Measurements from ENCODE around the gene ZNF451. TPM values are rescaled to one million over a fixed set of nuclear protein-coding genes. Genes with fewer than 3 reads are reported as not detected.

ZNF451 gene
- total RNA-seq, 2 donors from 2014 or later = 32.3 to 68.6 TPM

DNA sequence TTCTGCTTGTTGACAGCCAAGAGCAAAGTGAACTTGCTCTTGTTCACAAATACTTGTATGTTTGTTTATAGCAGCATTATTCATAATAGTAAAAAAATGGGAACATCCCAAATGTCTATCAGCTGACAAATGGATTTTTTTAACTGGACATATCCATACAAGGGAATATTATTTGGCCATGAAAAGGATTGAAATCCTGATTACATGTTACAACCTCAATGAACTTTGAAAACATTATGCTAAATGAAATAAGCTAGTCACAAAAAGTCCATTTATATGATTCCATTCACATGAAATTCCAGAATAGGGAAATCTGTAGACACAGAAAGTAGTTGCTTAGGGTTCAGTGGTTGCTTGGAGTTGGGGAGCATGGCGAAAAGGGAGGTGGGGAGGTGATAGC lies 53.7 kb downstream of the ZNF451 start:
- H3K36me3 ChIP-seq = no peaks in the 10 kb centered on the region
- no peaks in the 10 kb centered on the region for H3K9me3 ChIP-seq
- no peak overlapping the region for H3K4me3 ChIP-seq
- no peaks in the 10 kb centered on the region for H3K4me1 ChIP-seq (replicated peaks)
- no peaks in the 10 kb centered on the region for H3K27me3 ChIP-seq (replicated peaks; ENCODE audit: insufficient read depth)
- H3K27ac ChIP-seq = no peak overlapping the region
- TF ChIP-seq, protein P1, sequence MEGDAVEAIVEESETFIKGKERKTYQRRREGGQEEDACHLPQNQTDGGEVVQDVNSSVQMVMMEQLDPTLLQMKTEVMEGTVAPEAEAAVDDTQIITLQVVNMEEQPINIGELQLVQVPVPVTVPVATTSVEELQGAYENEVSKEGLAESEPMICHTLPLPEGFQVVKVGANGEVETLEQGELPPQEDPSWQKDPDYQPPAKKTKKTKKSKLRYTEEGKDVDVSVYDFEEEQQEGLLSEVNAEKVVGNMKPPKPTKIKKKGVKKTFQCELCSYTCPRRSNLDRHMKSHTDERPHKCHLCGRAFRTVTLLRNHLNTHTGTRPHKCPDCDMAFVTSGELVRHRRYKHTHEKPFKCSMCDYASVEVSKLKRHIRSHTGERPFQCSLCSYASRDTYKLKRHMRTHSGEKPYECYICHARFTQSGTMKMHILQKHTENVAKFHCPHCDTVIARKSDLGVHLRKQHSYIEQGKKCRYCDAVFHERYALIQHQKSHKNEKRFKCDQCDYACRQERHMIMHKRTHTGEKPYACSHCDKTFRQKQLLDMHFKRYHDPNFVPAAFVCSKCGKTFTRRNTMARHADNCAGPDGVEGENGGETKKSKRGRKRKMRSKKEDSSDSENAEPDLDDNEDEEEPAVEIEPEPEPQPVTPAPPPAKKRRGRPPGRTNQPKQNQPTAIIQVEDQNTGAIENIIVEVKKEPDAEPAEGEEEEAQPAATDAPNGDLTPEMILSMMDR (IDR thresholded peaks at IDR 0.05) = no peak
- TF ChIP-seq POLR2A (IDR thresholded peaks at IDR 0.05) (no peak), POLR2AphosphoS5 (IDR thresholded peaks at IDR 0.05) (no peak)
- WGBS = 95% methylated on average over 1 of the region's 1 CpG
- intact Hi-C loops (cut with DNase I) = no loop called here
- DNase-seq (ENCODE audit: low spot score) = no peak

DNA sequence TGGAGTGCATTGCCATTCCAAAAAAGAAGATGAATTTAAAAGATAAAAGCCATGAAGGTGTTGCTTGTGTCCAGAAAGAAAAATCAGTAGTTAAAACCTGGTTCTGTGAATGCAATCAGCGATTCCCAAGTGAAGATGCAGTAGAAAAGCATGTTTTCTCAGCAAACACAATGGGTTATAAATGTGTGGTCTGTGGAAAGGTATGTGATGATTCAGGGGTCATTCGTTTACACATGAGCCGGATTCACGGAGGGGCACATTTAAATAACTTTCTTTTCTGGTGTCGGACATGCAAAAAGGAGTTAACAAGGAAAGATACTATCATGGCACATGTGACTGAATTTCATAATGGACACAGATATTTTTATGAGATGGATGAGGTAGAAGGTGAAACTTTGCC lies 57.4 kb downstream of the ZNF451 start:
- no peak for DNase-seq (ENCODE audit: low spot score)
- Histone ChIP-seq H3K27me3 (replicated peaks; ENCODE audit: insufficient read depth) (no peaks in the 10 kb centered on the region), H3K4me1 (replicated peaks) (no peaks in the 10 kb centered on the region), H3K4me3 (no peak overlapping the region), H3K27ac (no peak overlapping the region), H3K36me3 (no peaks in the 10 kb centered on the region), H3K9me3 (no peaks in the 10 kb centered on the region)
- TF ChIP-seq POLR2AphosphoS5 (IDR thresholded peaks at IDR 0.05) (no peak), POLR2A (IDR thresholded peaks at IDR 0.05) (no peak)
- TF ChIP-seq, protein P1 (IDR thresholded peaks at IDR 0.05) = no peak
- intact Hi-C loops (cut with DNase I) = no loop called here
- 76% methylated on average over 5 of the region's 5 CpGs for WGBS

- Histone ChIP-seq H3K9me3 (no peaks in the 10 kb centered on the region), H3K27ac (no peak overlapping the region), H3K27me3 (replicated peaks; ENCODE audit: insufficient read depth) (no peaks in the 10 kb centered on the region), H3K4me3 (no peak overlapping the region), H3K4me1 (replicated peaks) (no peaks in the 10 kb centered on the region), H3K36me3 (no peaks in the 10 kb centered on the region)
- no peak for DNase-seq (ENCODE audit: low spot score)
- WGBS = 60% methylated on average over 7 of the region's 7 CpGs
- intact Hi-C loops (cut with DNase I) = no loop called here
- no peak for TF ChIP-seq POLR2AphosphoS5 (IDR thresholded peaks at IDR 0.05)
- TF ChIP-seq POLR2A (IDR thresholded peaks at IDR 0.05) = no peak
- TF ChIP-seq, protein P1 (IDR thresholded peaks at IDR 0.05) = no peak
These were observed 58.2 kb downstream of the ZNF451 start for GRCh38 chr6:57147955-57148858.

DNA sequence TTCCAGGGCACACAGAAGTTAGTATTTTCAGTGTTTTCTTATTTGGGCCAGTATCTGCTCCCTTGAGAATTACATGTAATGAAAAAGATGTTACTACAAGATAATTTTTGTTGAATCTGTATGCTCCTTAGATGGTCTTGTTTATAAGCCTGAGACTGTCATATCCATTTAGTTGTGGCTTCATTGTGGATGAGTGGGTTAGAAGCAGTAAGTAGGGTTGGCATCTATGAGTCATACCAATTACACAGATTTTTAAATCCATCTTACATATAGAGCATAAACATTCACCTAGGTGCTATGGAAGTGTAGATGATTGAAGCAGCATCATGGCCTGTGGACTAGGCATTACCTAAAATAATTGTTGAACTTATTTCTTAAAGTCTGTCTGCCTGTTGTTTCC lies 68.7 kb downstream of the ZNF451 start:
- no peak for TF ChIP-seq POLR2A (IDR thresholded peaks at IDR 0.05)
- H3K4me1 ChIP-seq (replicated peaks) = no peaks in the 10 kb centered on the region
- H3K27me3 ChIP-seq (replicated peaks; ENCODE audit: insufficient read depth) = no peaks in the 10 kb centered on the region
- intact Hi-C loops (cut with DNase I) = no loop called here
- H3K27ac ChIP-seq = no peak overlapping the region
- H3K36me3 ChIP-seq = no peaks in the 10 kb centered on the region
- H3K4me3 ChIP-seq = no peak overlapping the region
- H3K9me3 ChIP-seq = no peaks in the 10 kb centered on the region
- DNase-seq (ENCODE audit: low spot score) = no peak

- H3K27ac ChIP-seq = no peak overlapping the region
- intact Hi-C loops (cut with DNase I) = no loop called here
- no peaks in the 10 kb centered on the region for H3K27me3 ChIP-seq (replicated peaks; ENCODE audit: insufficient read depth)
- no peaks in the 10 kb centered on the region for H3K36me3 ChIP-seq
- no peaks in the 10 kb centered on the region for H3K9me3 ChIP-seq
- DNase-seq (ENCODE audit: low spot score) = no peak
- WGBS = 78% methylated on average over 2 of the region's 2 CpGs
- TF ChIP-seq POLR2A (IDR thresholded peaks at IDR 0.05) (no peak), POLR2AphosphoS5 (IDR thresholded peaks at IDR 0.05) (no peak)
- TF ChIP-seq, protein P1 (IDR thresholded peaks at IDR 0.05) = no peak
- no peaks in the 10 kb centered on the region for H3K4me1 ChIP-seq (replicated peaks)
- no peak overlapping the region for H3K4me3 ChIP-seq
These were observed 69.1 kb downstream of the ZNF451 start for GRCh38 chr6:57159127-57159526.

Data from prostate gland (tissue), 2 donors.